Measurements from ENCODE around the gene SSNA1.

SSNA1 gene

GRCh38 chr9:137168904-137169856 is 19.3 kb upstream of the SSNA1 start:
- H3K9ac ChIP-seq: no peak overlapping the region
- H3K4me1 ChIP-seq: no peaks in the 10 kb centered on the region
- H3K36me3 ChIP-seq (ENCODE audit: control insufficient read depth, insufficient read depth, low read length): no peaks in the 10 kb centered on the region
- no peaks in the 10 kb centered on the region for H3K9me3 ChIP-seq (ENCODE audit: control insufficient read depth, low read length)
- H3K4me2 ChIP-seq (ENCODE audit: low read length): peak overlapping the region; percentile 69
- TF ChIP-seq CTCF (IDR thresholded peaks at IDR 0.05): no peak
- no peaks in the 10 kb centered on the region for H3K79me2 ChIP-seq
- no peak overlapping the region for H3K27ac ChIP-seq
- H2AFZ ChIP-seq: no peak overlapping the region
- H3K4me3 ChIP-seq (ENCODE audit: low read depth, low read length): no peak overlapping the region
- peaks cover 13% of the 10 kb centered on the region for H3K27me3 ChIP-seq (ENCODE audit: control insufficient read depth, insufficient read depth, low read length)

- peak within 1 kb of the TSS; percentile 69 for H3K4me2 ChIP-seq (ENCODE audit: low read length)
- no peaks in the 10 kb centered on the region for H3K36me3 ChIP-seq (ENCODE audit: control insufficient read depth, insufficient read depth, low read length)
- peaks cover 12% of the 10 kb centered on the region for H3K27me3 ChIP-seq (ENCODE audit: control insufficient read depth, insufficient read depth, low read length)
- no peaks in the 10 kb centered on the region for H3K4me1 ChIP-seq
- no peak for TF ChIP-seq CTCF (IDR thresholded peaks at IDR 0.05)
- no peak within 1 kb of the TSS for H3K9ac ChIP-seq
- no peak within 1 kb of the TSS for H3K4me3 ChIP-seq (ENCODE audit: low read depth, low read length)
- no peak within 1 kb of the TSS for H3K27ac ChIP-seq
- H3K79me2 ChIP-seq: no peaks in the 10 kb centered on the region
- no peaks in the 10 kb centered on the region for H3K9me3 ChIP-seq (ENCODE audit: control insufficient read depth, low read length)
- no peak within 1 kb of the TSS for H2AFZ ChIP-seq
Observed at GRCh38 chr9:137169896-137170358, 18.5 kb upstream of the SSNA1 start, which contains the start of gene LRRC26. Gene LRRC26, minus strand, starts transcription at chr9:137170051. Its CDS starts 108 bp downstream, at chr9:137169943.

GRCh38 chr9:137170486-137171148 is 17.9 kb upstream of the SSNA1 start:
- H3K9ac ChIP-seq: no peak overlapping the region
- no peak overlapping the region for H2AFZ ChIP-seq
- no peaks in the 10 kb centered on the region for H3K9me3 ChIP-seq (ENCODE audit: control insufficient read depth, low read length)
- H3K36me3 ChIP-seq (ENCODE audit: control insufficient read depth, insufficient read depth, low read length): no peaks in the 10 kb centered on the region
- no peaks in the 10 kb centered on the region for H3K79me2 ChIP-seq
- H3K27me3 ChIP-seq (ENCODE audit: control insufficient read depth, insufficient read depth, low read length): peaks cover 12% of the 10 kb centered on the region
- H3K27ac ChIP-seq: no peak overlapping the region
- no peak for TF ChIP-seq CTCF (IDR thresholded peaks at IDR 0.05)
- no peaks in the 10 kb centered on the region for H3K4me1 ChIP-seq
- H3K4me3 ChIP-seq (ENCODE audit: low read depth, low read length): no peak overlapping the region
- no peak overlapping the region for H3K4me2 ChIP-seq (ENCODE audit: low read length)

GRCh38 chr9:137171149-137171900 is 17.2 kb upstream of the SSNA1 start:
- H3K9me3 ChIP-seq (ENCODE audit: control insufficient read depth, low read length): no peaks in the 10 kb centered on the region
- TF ChIP-seq CTCF (IDR thresholded peaks at IDR 0.05): no peak
- H3K36me3 ChIP-seq (ENCODE audit: control insufficient read depth, insufficient read depth, low read length): no peaks in the 10 kb centered on the region
- H3K27me3 ChIP-seq (ENCODE audit: control insufficient read depth, insufficient read depth, low read length): peaks cover 12% of the 10 kb centered on the region
- no peak overlapping the region for H3K4me2 ChIP-seq (ENCODE audit: low read length)
- no peak overlapping the region for H3K4me3 ChIP-seq (ENCODE audit: low read depth, low read length)
- no peaks in the 10 kb centered on the region for H3K79me2 ChIP-seq
- no peak overlapping the region for H2AFZ ChIP-seq
- no peak overlapping the region for H3K9ac ChIP-seq
- no peak overlapping the region for H3K27ac ChIP-seq
- no peaks in the 10 kb centered on the region for H3K4me1 ChIP-seq
